WTC11 (cell line): ENCODE measurements around the gene IGLL5. TPM values are rescaled to one million over a fixed set of nuclear protein-coding genes. Genes with fewer than 3 reads are reported as not detected.

Experiments
- ATAC-seq: fragments of 200-7000 bp; cut with Tn5 transposase; 2 replicates; pipeline ENCODE4 v1.10.0; 2021; ENCODE audit warnings: mild to moderate bottlenecking, moderate library complexity
- CTCF ChIA-PET: fragments of 300-600 bp; sonication (Branson Sonifier 250); formaldehyde crosslinking; loops from one replicate; lab custom pipeline; 2021; ENCODE audit warnings: antibody characterized with exemption; lab: Charles Lee
- POLR2A ChIA-PET: fragments of 350-600 bp; sonication (Branson Sonifier 250); formaldehyde crosslinking; loops from one replicate; lab custom pipeline; 2021; ENCODE audit warnings: antibody characterized with exemption; lab: Charles Lee
- DNase-seq: peaks from one replicate; pipeline ENCODE4 v3.0.0; 2021; ENCODE audit warnings: low spot score
- H3K27ac Mint-ChIP-seq: 2 replicates; pipeline ENCODE4 v1.8.0; 2021; ENCODE audit warnings: mixed read lengths
- H3K27me3 Mint-ChIP-seq: 2 replicates; pipeline ENCODE4 v1.8.0; 2021; ENCODE audit warnings: low read depth, mild to moderate bottlenecking, moderate library complexity, mixed read lengths
- H3K36me3 Mint-ChIP-seq: 2 replicates; pipeline ENCODE4 v1.8.0; 2021; ENCODE audit warnings: mixed read lengths
- H3K4me1 Mint-ChIP-seq: 2 replicates; pipeline ENCODE4 v1.8.0; 2022; ENCODE audit warnings: mixed read lengths
- H3K4me3 Mint-ChIP-seq: 2 replicates; pipeline ENCODE4 v1.8.0; 2021; ENCODE audit warnings: mild to moderate bottlenecking, moderate library complexity, mixed read lengths
- H3K9me3 Mint-ChIP-seq: 2 replicates; pipeline ENCODE4 v1.8.0; 2021; ENCODE audit warnings: mixed read lengths
- ARID4B ChIP-seq: sonication (generic); formaldehyde crosslinking; IDR thresholded peaks from 2 replicates; pipeline ENCODE4 v1.8.0; 2023; ENCODE audit warnings: missing genetic modification reagents, mild to moderate bottlenecking, borderline replicate concordance
- ATF2 ChIP-seq: sonication (generic); formaldehyde crosslinking; IDR thresholded peaks from 2 replicates; pipeline ENCODE4 v1.8.1; 2022; ENCODE audit warnings: low read depth, missing genetic modification reagents, borderline replicate concordance
- CDX4 ChIP-seq: fragments of 250-450 bp; sonication (Bioruptor Pico); IDR thresholded peaks from 2 replicates; pipeline ENCODE4 v1.9.0; 2021; ENCODE audit warnings: moderate library complexity, mild to moderate bottlenecking, inconsistent platforms, borderline replicate concordance
- CREM ChIP-seq: sonication (generic); formaldehyde crosslinking; IDR thresholded peaks from 2 replicates; pipeline ENCODE4 v1.8.1; 2022; ENCODE audit warnings: mild to moderate bottlenecking, missing genetic modification reagents, moderate library complexity
- ERG ChIP-seq: fragments of 250-450 bp; sonication (Bioruptor Pico); IDR thresholded peaks from 2 replicates; pipeline ENCODE4 v1.8.0; 2021; ENCODE audit warnings: mild to moderate bottlenecking
- ESRRA ChIP-seq: sonication (generic); formaldehyde crosslinking; IDR thresholded peaks from 2 replicates; pipeline ENCODE4 v1.8.1; 2022; ENCODE audit warnings: mild to moderate bottlenecking, missing genetic modification reagents, borderline replicate concordance
- FOXP1 ChIP-seq: sonication (generic); formaldehyde crosslinking; IDR thresholded peaks from 2 replicates; pipeline ENCODE4 v1.8.0; 2022; ENCODE audit warnings: missing genetic modification reagents, mild to moderate bottlenecking, moderate library complexity, borderline replicate concordance
- IRF1 ChIP-seq: sonication (generic); formaldehyde crosslinking; IDR thresholded peaks from 2 replicates; pipeline ENCODE4 v1.8.0; 2023; ENCODE audit warnings: missing genetic modification reagents
- JAZF1 ChIP-seq: fragments of 250-450 bp; sonication (Bioruptor Pico); IDR thresholded peaks from 2 replicates; pipeline ENCODE4 v1.9.0; 2021; ENCODE audit warnings: moderate library complexity, mild to moderate bottlenecking, inconsistent platforms
- JUN ChIP-seq: sonication (generic); formaldehyde crosslinking; IDR thresholded peaks from 2 replicates; pipeline ENCODE4 v1.8.0; 2023; ENCODE audit warnings: mild to moderate bottlenecking, missing genetic modification reagents
- NFE2L1 ChIP-seq: sonication (generic); formaldehyde crosslinking; IDR thresholded peaks from 2 replicates; pipeline ENCODE4 v1.8.1; 2023; ENCODE audit warnings: missing genetic modification reagents
- RELA ChIP-seq: sonication (generic); formaldehyde crosslinking; IDR thresholded peaks from 2 replicates; pipeline ENCODE4 v1.8.1; 2022; ENCODE audit warnings: missing genetic modification reagents, mild to moderate bottlenecking, borderline replicate concordance
- TCF7 ChIP-seq: sonication (generic); formaldehyde crosslinking; IDR thresholded peaks from 2 replicates; pipeline ENCODE4 v1.8.0; 2022; ENCODE audit warnings: mild to moderate bottlenecking, low read depth, missing genetic modification reagents, moderate library complexity
- TEAD1 ChIP-seq: sonication (generic); formaldehyde crosslinking; IDR thresholded peaks from 2 replicates; pipeline ENCODE4 v1.8.0; 2022; ENCODE audit warnings: mild to moderate bottlenecking, missing genetic modification reagents
- TP53 ChIP-seq: sonication (generic); formaldehyde crosslinking; IDR thresholded peaks from 2 replicates; pipeline ENCODE4 v1.8.1; 2023; ENCODE audit warnings: mild to moderate bottlenecking, missing genetic modification reagents
- ZBTB21 ChIP-seq: sonication (generic); formaldehyde crosslinking; IDR thresholded peaks from 2 replicates; pipeline ENCODE4 v1.8.1; 2023; ENCODE audit warnings: mild to moderate bottlenecking, missing genetic modification reagents, borderline replicate concordance
- ZNF138 ChIP-seq: sonication (generic); formaldehyde crosslinking; conservative IDR thresholded peaks from 2 replicates; pipeline ENCODE4 v1.8.1; 2022; ENCODE audit warnings: mild to moderate bottlenecking, moderate library complexity, missing genetic modification reagents
- ZNF219 ChIP-seq: sonication (generic); formaldehyde crosslinking; IDR thresholded peaks from 2 replicates; pipeline ENCODE4 v1.8.0; 2023; ENCODE audit warnings: missing genetic modification reagents, mild to moderate bottlenecking, borderline replicate concordance
- ZNF263 ChIP-seq: sonication (generic); formaldehyde crosslinking; IDR thresholded peaks from 2 replicates; pipeline ENCODE4 v1.8.1; 2022; ENCODE audit warnings: low read depth, mild to moderate bottlenecking, moderate library complexity, missing genetic modification reagents
- ZNF317 ChIP-seq: sonication (generic); formaldehyde crosslinking; IDR thresholded peaks from 2 replicates; pipeline ENCODE4 v1.8.1; 2023; ENCODE audit warnings: low read depth, mild to moderate bottlenecking, moderate library complexity, missing genetic modification reagents, borderline replicate concordance
- ZNF423 ChIP-seq: fragments of 250-450 bp; sonication (Bioruptor Pico); IDR thresholded peaks from 2 replicates; pipeline ENCODE4 v2.1.2; 2022; ENCODE audit warnings: mild to moderate bottlenecking, moderate library complexity
- total RNA-seq: library from RNA; stranded (reverse); gene quantifications from 3 replicates; pipeline ENCODE4 v1.2.3, GENCODE V29; 2021

The IGLL5 gene
- total RNA-seq, 1 experiment from 2014 or later: not detected

- CTCF ChIA-PET: interaction anchor here (0.7 to 2.4 kb wide), 3 partner anchors 31 to 235 kb away, joined by 3 to 7 read pairs (median 5); no protein-coding TSS in a partner anchor
- TF ChIP-seq ZBTB21 (CRISPR knock-in tag) (no peak), JAZF1 (CRISPR knock-in tag) (no peak), ARID4B (CRISPR knock-in tag) (no peak), JUN (no peak), TCF7 (CRISPR knock-in tag) (no peak)
- Mint-ChIP-seq H3K36me3 (no peaks in the 10 kb centered on the region), H3K4me1 (no peaks in the 10 kb centered on the region; the same call in 1 of the 2 replicates), H3K27me3 (peaks cover 85% of the 10 kb centered on the region), H3K4me3 (no peak overlapping the region), H3K27ac (no peak overlapping the region), H3K9me3 (peaks cover 5% of the 10 kb centered on the region; the same call in 1 of the 2 replicates)
- POLR2A ChIA-PET: no interaction called here
- DNase-seq (no peak), ATAC-seq (no peak)
These were observed 28.0 kb downstream of the IGLL5 start for GRCh38 chr22:22915670-22916035.

- Mint-ChIP-seq H3K9me3 (peaks cover 5% of the 10 kb centered on the region; the same call in 1 of the 2 replicates), H3K36me3 (no peaks in the 10 kb centered on the region), H3K27ac (no peak overlapping the region), H3K4me3 (no peak overlapping the region), H3K4me1 (no peaks in the 10 kb centered on the region; the same call in 1 of the 2 replicates), H3K27me3 (peaks cover 84% of the 10 kb centered on the region)
- TF ChIP-seq NFE2L1: no peak
- no peak for TF ChIP-seq RELA
- TF ChIP-seq ZNF138 (CRISPR knock-in tag): no peak
- TF ChIP-seq ZBTB21 (CRISPR knock-in tag): no peak
- TF ChIP-seq JAZF1 (CRISPR knock-in tag): no peak
- TF ChIP-seq FOXP1 (CRISPR knock-in tag): no peak
- TF ChIP-seq CDX4 (CRISPR knock-in tag): no peak
- no peak for TF ChIP-seq CREM (CRISPR knock-in tag)
- TF ChIP-seq ZNF423 (CRISPR knock-in tag): no peak
- TF ChIP-seq ESRRA (CRISPR knock-in tag): no peak
- no peak for TF ChIP-seq ATF2 (CRISPR knock-in tag)
- DNase-seq (no peak), ATAC-seq (no peak)
- ChIA-PET POLR2A (no interaction called here), CTCF (interaction anchor here (2.4 kb wide), 1 partner anchor 38 kb away, joined by 7 read pairs; no protein-coding TSS in a partner anchor)
These were observed 28.8 kb downstream of the IGLL5 start for GRCh38 chr22:22916215-22916951.

- POLR2A ChIA-PET: no interaction called here
- no peak for ATAC-seq
- no peaks in the 10 kb centered on the region for H3K36me3 Mint-ChIP-seq
- H3K4me3 Mint-ChIP-seq: no peak overlapping the region
- H3K27me3 Mint-ChIP-seq: peaks cover 84% of the 10 kb centered on the region
- H3K4me1 Mint-ChIP-seq: no peaks in the 10 kb centered on the region; the same call in 1 of the 2 replicates
- peaks cover 5% of the 10 kb centered on the region; the same call in 1 of the 2 replicates for H3K9me3 Mint-ChIP-seq
- H3K27ac Mint-ChIP-seq: no peak overlapping the region
- CTCF ChIA-PET: interaction anchor here (2.4 kb wide), 1 partner anchor 38 kb away, joined by 7 read pairs; no protein-coding TSS in a partner anchor
- DNase-seq: no peak
- TF ChIP-seq ZNF263 (CRISPR knock-in tag): no peak
- TF ChIP-seq IRF1 (CRISPR knock-in tag): no peak
- TF ChIP-seq ERG (CRISPR knock-in tag): no peak
- no peak for TF ChIP-seq ZNF317
- no peak for TF ChIP-seq TP53
- TF ChIP-seq FOXP1 (CRISPR knock-in tag): no peak
- no peak for TF ChIP-seq NFE2L1
- TF ChIP-seq TEAD1 (CRISPR knock-in tag): no peak
- TF ChIP-seq ZNF219: no peak
These were observed 29.3 kb downstream of the IGLL5 start for GRCh38 chr22:22916952-22917290.
